Esophagus (tissue), 2 donors: Measurements from ENCODE around the gene EHBP1. TPM values are rescaled to one million over a fixed set of nuclear protein-coding genes. Genes with fewer than 3 reads are reported as not detected.

Source experiments
- H3K27ac ChIP-seq, 2 donors: one replicate each; pipeline ENCODE4 v1.5.1; 2013; ENCODE audit warnings: low read depth in 2 of 2, mild to moderate bottlenecking in 2 of 2, inconsistent platforms in 1 of 2, low read length in 1 of 2, moderate library complexity in 1 of 2
- H3K27me3 ChIP-seq, 2 donors: one replicate each; pipeline ENCODE4 v1.6.1; 2013; ENCODE audit warnings: low read length in 2 of 2, control low read depth in 1 of 2, mild to moderate bottlenecking in 1 of 2; ENCODE audit not compliant: insufficient read depth in 2 of 2, control insufficient read depth in 1 of 2
- H3K36me3 ChIP-seq, 2 donors: one replicate each; pipeline ENCODE4 v1.6.1; 2013; ENCODE audit warnings: low read length in 1 of 2; ENCODE audit not compliant: control insufficient read depth in 2 of 2, insufficient read depth in 2 of 2
- H3K4me1 ChIP-seq, 2 donors: one replicate each; pipeline ENCODE4 v1.6.1; 2013; ENCODE audit warnings: low read length in 1 of 2; ENCODE audit not compliant: control insufficient read depth in 2 of 2, insufficient read depth in 2 of 2
- H3K4me3 ChIP-seq, 2 donors: one replicate each; pipeline ENCODE4 v1.5.1; 2013; ENCODE audit warnings: low read length in 2 of 2, mild to moderate bottlenecking in 2 of 2, low read depth in 1 of 2, moderate library complexity in 1 of 2
- H3K9me3 ChIP-seq, 2 donors: one replicate each; pipeline ENCODE4 v1.6.1; 2013; ENCODE audit warnings: mild to moderate bottlenecking in 2 of 2, low read depth in 1 of 2, low read length in 1 of 2, moderate library complexity in 1 of 2; ENCODE audit not compliant: control insufficient read depth in 2 of 2, insufficient read depth in 1 of 2
- WGBS, 2 donors: extraction: QIAGEN DNeasy Blood & Tissue Kit; methylation state at CpG; one replicate each; pipeline ENCODE4 v1.1.7; 2013; 5-methylcytosine and 5-hydroxymethylcytosine counted together
- polyA plus RNA-seq, 2 donors: library from polyadenylated mRNA; stranded (reverse); fragments of 200-250 nt; gene quantifications; one replicate each; pipeline ENCODE4 v1.2.3, GENCODE V29; 2013
- donor health status: healthy with polysubstance abuse.
- donor health status: Bipolar disorder and iron deficiency.

The EHBP1 gene
- polyA plus RNA-seq, 2 donors, result 14.1 to 28.9 TPM

- no peaks in the 10 kb centered on the region for H3K9me3 ChIP-seq
- WGBS, 2 donors, result 78 to 87% methylated on average over 4 of the region's 4 CpGs
Observed at GRCh38 chr2:62716768-62717167, 11.3 kb downstream of the EHBP1 start.

GRCh38 chr2:62717503-62718081 lies 12.1 kb downstream of the EHBP1 start:
- Histone ChIP-seq H3K4me1 (no peaks in the 10 kb centered on the region), H3K27ac (no peak overlapping the region), H3K27me3 (no peaks in the 10 kb centered on the region), H3K36me3 (no peaks in the 10 kb centered on the region), H3K9me3 (no peaks in the 10 kb centered on the region), H3K4me3 (no peak overlapping the region)
- WGBS, 2 donors, result 91 to 92% methylated on average over 4 of the region's 4 CpGs

More at GRCh38 chr2:62716768-62717167, 11.3 kb downstream of the EHBP1 start:
- Histone ChIP-seq H3K27me3 (no peaks in the 10 kb centered on the region), H3K4me1 (no peaks in the 10 kb centered on the region), H3K27ac (no peak overlapping the region), H3K4me3 (no peak overlapping the region), H3K36me3 (no peaks in the 10 kb centered on the region)

- H3K36me3 ChIP-seq, result no peaks in the 10 kb centered on the region
- H3K4me1 ChIP-seq, result no peaks in the 10 kb centered on the region
- H3K9me3 ChIP-seq, result no peaks in the 10 kb centered on the region
- H3K4me3 ChIP-seq, result no peak overlapping the region
- 97 to 100% methylated on average over 2 of the region's 2 CpGs for WGBS, 2 donors
- no peaks in the 10 kb centered on the region for H3K27me3 ChIP-seq
- H3K27ac ChIP-seq, result no peak overlapping the region
Observed at GRCh38 chr2:62718225-62718822, 12.8 kb downstream of the EHBP1 start.

- no peaks in the 10 kb centered on the region for H3K27me3 ChIP-seq
- no peaks in the 10 kb centered on the region for H3K4me1 ChIP-seq
- no peaks in the 10 kb centered on the region for H3K36me3 ChIP-seq
- H3K4me3 ChIP-seq, result no peak overlapping the region
- H3K27ac ChIP-seq, result no peak overlapping the region
- H3K9me3 ChIP-seq, result no peaks in the 10 kb centered on the region
Observed at GRCh38 chr2:62719757-62720156, 14.2 kb downstream of the EHBP1 start.

- H3K9me3 ChIP-seq, result no peaks in the 10 kb centered on the region
- H3K36me3 ChIP-seq, result peaks cover under 1 to 4% of the 10 kb centered on the region in 2 donors
- H3K27me3 ChIP-seq, result no peaks in the 10 kb centered on the region
- no peak overlapping the region for H3K27ac ChIP-seq
- H3K4me1 ChIP-seq, result peaks cover 5 to 10% of the 10 kb centered on the region in 2 donors
- H3K4me3 ChIP-seq, result no peak overlapping the region
Observed at GRCh38 chr2:62722679-62723078, 17.2 kb downstream of the EHBP1 start.

- Histone ChIP-seq H3K4me1 (peaks cover 5 to 10% of the 10 kb centered on the region in 2 donors), H3K27me3 (no peaks in the 10 kb centered on the region), H3K9me3 (no peaks in the 10 kb centered on the region), H3K36me3 (peaks cover 2 to 4% of the 10 kb centered on the region in 2 donors), H3K4me3 (no peak overlapping the region), H3K27ac (no peak overlapping the region)
- 89 to 91% methylated on average over 1 of the region's 1 CpG for WGBS, 2 donors
Observed at GRCh38 chr2:62723253-62723652, 17.7 kb downstream of the EHBP1 start.

- peaks cover 2 to 4% of the 10 kb centered on the region in 2 donors for H3K36me3 ChIP-seq
- H3K27me3 ChIP-seq, result no peaks in the 10 kb centered on the region
- no peak overlapping the region for H3K27ac ChIP-seq
- 81% methylated on average over 2 of the region's 2 CpGs for WGBS, 2 donors
- H3K9me3 ChIP-seq, result no peaks in the 10 kb centered on the region
- H3K4me1 ChIP-seq, result peaks cover 5 to 10% of the 10 kb centered on the region in 2 donors
- no peak overlapping the region for H3K4me3 ChIP-seq
Observed at GRCh38 chr2:62724106-62724505, 18.6 kb downstream of the EHBP1 start.

- Histone ChIP-seq H3K36me3 (peaks cover 2 to 4% of the 10 kb centered on the region in 2 donors), H3K27ac (no peak overlapping the region), H3K4me1 (peaks cover 5 to 10% of the 10 kb centered on the region in 2 donors), H3K4me3 (no peak overlapping the region), H3K27me3 (no peaks in the 10 kb centered on the region), H3K9me3 (no peaks in the 10 kb centered on the region)
- WGBS, 2 donors, result 90 to 92% methylated on average over 10 of the region's 10 CpGs
Observed at GRCh38 chr2:62724886-62725711, 19.6 kb downstream of the EHBP1 start.

GRCh38 chr2:62725712-62726055 lies 20.2 kb downstream of the EHBP1 start:
- Histone ChIP-seq H3K4me3 (no peak overlapping the region), H3K4me1 (peaks cover 5 to 10% of the 10 kb centered on the region in 2 donors), H3K36me3 (peaks cover 2 to 4% of the 10 kb centered on the region in 2 donors), H3K27me3 (no peaks in the 10 kb centered on the region), H3K27ac (no peak overlapping the region), H3K9me3 (no peaks in the 10 kb centered on the region)
- 98 to 100% methylated on average over 3 of the region's 3 CpGs for WGBS, 2 donors
